RWPE1 (cell line): ENCODE measurements around the gene RGS19.
"Not testable (repeated sequence)": the region's sequence is repeated elsewhere in the genome, so short reads cannot be mapped to it uniquely, and the experiment has no call there.

Experiments used
- CTCF ChIA-PET: fragments of 350-600 bp; sonication (Branson Sonifier 250); formaldehyde crosslinking; extraction: SDS; loops from one replicate; lab custom pipeline; 2021; lab: Yijun Ruan, JAX
- POLR2A ChIA-PET: fragments of 400-600 bp; formaldehyde crosslinking; extraction: SDS; loops from one replicate; lab custom pipeline; 2020; ENCODE audit warnings: antibody characterized with exemption; ENCODE audit not compliant: low non-redundant PET; lab: Yijun Ruan, JAX
- DNase-seq: peaks from one replicate; pipeline ENCODE4 v3.0.0; 2012; ENCODE audit warnings: low spot score
- H3K27ac ChIP-seq: fragments of 450-650 bp; 2 replicates; pipeline ENCODE4 v1.5.1; 2017
- CTCF ChIP-seq: fragments of 450-650 bp; conservative IDR thresholded peaks from 2 replicates; pipeline ENCODE4 v1.5.1; 2017; ENCODE audit warnings: low read depth, mild to moderate bottlenecking

RGS19 gene

GRCh38 chr20:64095455-64095854, 16.1 kb upstream of the RGS19 start:
- CTCF ChIA-PET = interaction anchor here (0.7 to 1.3 kb wide), 2 partner anchors 12 to 26 kb away, joined by 3 to 6 read pairs; partner anchors contain the start of gene LKAAEAR1
- POLR2A ChIA-PET = no interaction called here
- TF ChIP-seq CTCF = no peak
- DNase-seq = no peak
- H3K27ac ChIP-seq = no peak overlapping the region

- ChIA-PET POLR2A (no interaction called here), CTCF (interaction anchor here (0.7 to 1.1 kb wide), 3 partner anchors 9 to 1050 kb away, joined by 4 read pairs; partner anchors contain the start of gene LKAAEAR1)
- TF ChIP-seq CTCF = no peak
- H3K27ac ChIP-seq = peak overlapping the region; percentile 13
- no peak for DNase-seq
Observed at GRCh38 chr20:64093013-64093503, 13.7 kb upstream of the RGS19 start.

- DNase-seq = no peak
- POLR2A ChIA-PET = no interaction called here
- CTCF ChIA-PET = interaction anchor here (1.1 to 1.2 kb wide), 4 partner anchors 9 to 54 kb away, joined by 3 to 6 read pairs (median 4); partner anchors contain the start of gene LKAAEAR1
- peak overlapping the region; percentile 13 for H3K27ac ChIP-seq
- TF ChIP-seq CTCF = no peak
Observed at GRCh38 chr20:64092258-64093012, 13.1 kb upstream of the RGS19 start.

GRCh38 chr20:64091770-64092169, 12.5 kb upstream of the RGS19 start:
- DNase-seq = no peak
- POLR2A ChIA-PET = interaction anchor here (0.7 kb wide), 1 partner anchor 74 kb away, joined by 3 read pairs; no protein-coding TSS in a partner anchor
- TF ChIP-seq CTCF = no peak
- CTCF ChIA-PET = interaction anchor here (1.2 kb wide), 2 partner anchors 10 to 53 kb away, joined by 3 to 6 read pairs; no protein-coding TSS in a partner anchor
- H3K27ac ChIP-seq = peak overlapping the region; percentile 13

GRCh38 chr20:64091340-64091739, 12.0 kb upstream of the RGS19 start:
- peak overlapping the region; percentile 13; the same call in 1 of the 2 replicates for H3K27ac ChIP-seq
- no peak for DNase-seq
- no peak for TF ChIP-seq CTCF
- ChIA-PET POLR2A (interaction anchor here (0.7 kb wide), 1 partner anchor 75 kb away, joined by 3 read pairs; no protein-coding TSS in a partner anchor), CTCF (interaction anchor here (1.2 kb wide), 2 partner anchors 10 to 52 kb away, joined by 3 to 6 read pairs; no protein-coding TSS in a partner anchor)

- no peak for TF ChIP-seq CTCF
- DNase-seq = no peak
- ChIA-PET POLR2A (no interaction called here), CTCF (no interaction called here)
- H3K27ac ChIP-seq = no peak overlapping the region
Observed at GRCh38 chr20:64090165-64090564, 10.8 kb upstream of the RGS19 start.

- CTCF ChIA-PET = interaction anchor here (0.6 kb wide), 1 partner anchor 8 kb away, joined by 3 read pairs; no protein-coding TSS in a partner anchor
- DNase-seq, H3K27ac ChIP-seq, POLR2A ChIA-PET: not testable (repeated sequence)
Observed at GRCh38 chr20:64088586-64088985, 9.3 kb upstream of the RGS19 start.

GRCh38 chr20:64087226-64087825, 8.0 kb upstream of the RGS19 start:
- H3K27ac ChIP-seq, DNase-seq, POLR2A ChIA-PET: not testable (repeated sequence)
- CTCF ChIA-PET = interaction anchor here (0.6 to 1.2 kb wide), 4 partner anchors 12 to 292 kb away, joined by 3 to 8 read pairs (median 4); no protein-coding TSS in a partner anchor
